ENCODE measurements around the gene RETREG3. TPM values are rescaled to one million over a fixed set of nuclear protein-coding genes. Genes with fewer than 3 reads are reported as not detected.

The RETREG3 gene
- total RNA-seq, 2 experiments from 2014 or later: 33.5 to 50.5 TPM

DNA sequence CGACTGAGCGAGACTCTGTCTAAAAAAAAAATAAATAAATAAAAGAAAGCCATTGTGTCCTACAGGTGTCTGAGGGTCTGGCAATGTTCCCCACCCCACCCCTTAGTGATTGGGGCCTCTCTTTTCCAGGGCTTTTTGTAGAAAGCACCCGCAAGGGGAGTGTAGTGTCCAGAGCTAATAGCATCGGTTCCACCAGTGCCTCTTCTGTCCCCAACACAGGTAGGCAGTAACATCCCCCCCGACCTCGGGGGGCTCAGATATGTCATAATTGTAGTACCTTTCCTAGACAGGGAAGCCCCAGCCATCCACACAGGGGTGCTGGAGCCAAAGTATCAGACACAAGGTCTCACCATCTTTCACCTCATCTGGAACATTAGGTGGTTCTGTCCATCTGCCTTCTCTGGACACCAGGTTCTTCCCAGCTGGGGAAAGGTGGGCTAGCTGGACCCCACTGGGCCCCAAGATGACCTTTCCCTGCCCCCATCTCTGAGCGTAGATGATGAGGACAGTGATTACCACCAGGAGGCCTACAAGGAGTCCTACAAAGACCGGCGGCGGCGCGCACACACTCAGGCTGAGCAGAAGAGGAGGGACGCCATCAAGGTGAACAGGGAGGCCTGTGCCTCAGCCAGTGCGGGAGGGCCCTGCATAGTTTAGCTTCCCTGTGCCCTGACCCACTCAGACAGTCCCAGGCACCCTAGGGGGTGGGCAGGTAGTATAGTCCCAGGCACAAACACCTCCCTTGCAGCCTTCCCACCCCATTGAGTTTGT is 40.6 kb downstream of the RETREG3 start:
- no peaks in the 10 kb centered on the region for H4K20me1 ChIP-seq (ENCODE audit: insufficient read depth, low read length)
- no peak for DNase-seq (ENCODE audit: low spot score)
- H3K4me2 ChIP-seq (ENCODE audit: low read length): no peak overlapping the region; the same call in 1 of the 2 replicates
- intact Hi-C loops (cut with micrococcal nuclease; ENCODE audit: unreplicated experiment): no loop called here
- ChIA-PET POLR2A (interaction anchor here (1.1 kb wide), 1 partner anchor 13 kb away, joined by 3 read pairs; no protein-coding TSS in a partner anchor), CTCF (ENCODE audit: unreplicated experiment) (interaction anchor here (0.8 to 1.8 kb wide), 2 partner anchors 9 to 19 kb away, joined by 3 to 8 read pairs; partner anchors contain the start of gene PSMC3IP)
- H3K36me3 ChIP-seq (ENCODE audit: insufficient read depth, low read length): peaks cover 90% of the 10 kb centered on the region
- no peak overlapping the region for H2AFZ ChIP-seq (ENCODE audit: low read length)
- H3K79me2 ChIP-seq (ENCODE audit: insufficient read depth, low read depth, low read length): peaks cover 20% of the 10 kb centered on the region
- no peak overlapping the region for H3K27ac ChIP-seq (ENCODE audit: low read depth, low read length, poor library complexity, severe bottlenecking)
- H3K9me2 ChIP-seq (ENCODE audit: insufficient read depth, low read length): no peaks in the 10 kb centered on the region
- H3K4me1 ChIP-seq (ENCODE audit: insufficient read depth, low read length, poor library complexity, severe bottlenecking): peaks cover 25% of the 10 kb centered on the region
- no peak overlapping the region for H3K4me3 ChIP-seq (ENCODE audit: low read depth, low read length, poor library complexity, severe bottlenecking)
- no TSS peak for BruUV-seq (replicated peaks)
- TF ChIP-seq, protein P1, sequence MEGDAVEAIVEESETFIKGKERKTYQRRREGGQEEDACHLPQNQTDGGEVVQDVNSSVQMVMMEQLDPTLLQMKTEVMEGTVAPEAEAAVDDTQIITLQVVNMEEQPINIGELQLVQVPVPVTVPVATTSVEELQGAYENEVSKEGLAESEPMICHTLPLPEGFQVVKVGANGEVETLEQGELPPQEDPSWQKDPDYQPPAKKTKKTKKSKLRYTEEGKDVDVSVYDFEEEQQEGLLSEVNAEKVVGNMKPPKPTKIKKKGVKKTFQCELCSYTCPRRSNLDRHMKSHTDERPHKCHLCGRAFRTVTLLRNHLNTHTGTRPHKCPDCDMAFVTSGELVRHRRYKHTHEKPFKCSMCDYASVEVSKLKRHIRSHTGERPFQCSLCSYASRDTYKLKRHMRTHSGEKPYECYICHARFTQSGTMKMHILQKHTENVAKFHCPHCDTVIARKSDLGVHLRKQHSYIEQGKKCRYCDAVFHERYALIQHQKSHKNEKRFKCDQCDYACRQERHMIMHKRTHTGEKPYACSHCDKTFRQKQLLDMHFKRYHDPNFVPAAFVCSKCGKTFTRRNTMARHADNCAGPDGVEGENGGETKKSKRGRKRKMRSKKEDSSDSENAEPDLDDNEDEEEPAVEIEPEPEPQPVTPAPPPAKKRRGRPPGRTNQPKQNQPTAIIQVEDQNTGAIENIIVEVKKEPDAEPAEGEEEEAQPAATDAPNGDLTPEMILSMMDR (conservative IDR thresholded peaks at IDR 0.05; ENCODE audit: low read length): no peak
- no peak for TF ChIP-seq EZH2phosphoT487 (IDR thresholded peaks at IDR 0.05; ENCODE audit: borderline replicate concordance, low read depth, low read length)
- no peaks in the 10 kb centered on the region for H3K9me3 ChIP-seq (ENCODE audit: low read length)

DNA sequence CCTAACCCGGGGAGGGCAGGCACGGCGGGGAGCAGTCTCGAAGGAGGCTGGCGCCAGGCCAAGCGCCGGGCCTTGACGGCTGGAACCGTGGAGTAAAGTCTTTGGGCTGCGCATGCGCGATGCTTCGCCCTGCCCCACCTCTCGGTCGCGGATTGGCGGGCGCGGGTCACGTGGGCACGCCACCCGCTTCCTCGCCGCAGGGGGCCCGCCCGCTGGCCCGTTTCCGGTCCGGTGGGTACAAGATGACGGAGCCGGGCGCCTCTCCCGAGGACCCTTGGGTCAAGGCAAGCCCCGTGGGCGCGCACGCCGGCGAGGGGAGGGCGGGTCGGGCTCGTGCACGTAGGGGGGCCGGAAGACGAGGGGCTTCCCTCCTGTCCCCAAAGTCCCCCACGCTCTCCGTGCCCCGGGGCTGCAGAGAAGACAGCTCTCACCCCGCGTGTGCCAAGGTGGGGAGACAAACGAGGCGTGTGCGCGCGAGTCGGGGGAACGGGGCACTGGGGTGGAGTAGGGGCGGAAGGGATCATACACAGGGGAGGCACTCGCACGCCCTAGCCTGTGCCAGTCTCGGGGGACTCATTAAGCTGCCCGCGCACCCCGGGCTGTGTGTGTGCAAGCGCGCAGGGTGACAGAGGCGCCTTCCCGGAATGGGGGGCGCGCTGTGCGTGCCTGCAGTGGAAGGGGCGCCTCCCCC is 42.1 kb downstream of the RETREG3 start, which contains the start of gene MLX:
Gene MLX, plus strand, starts transcription at position 218 of the 691 bp plus-strand sequence. Its CDS starts 25 bp downstream, at position 243.
- H2AFZ ChIP-seq (ENCODE audit: low read length): peak within 1 kb of the TSS; percentile 30; the same call in 1 of the 2 replicates
- no peaks in the 10 kb centered on the region for H3K9me2 ChIP-seq (ENCODE audit: insufficient read depth, low read length)
- peaks cover 82% of the 10 kb centered on the region for H3K36me3 ChIP-seq (ENCODE audit: insufficient read depth, low read length)
- H3K9me3 ChIP-seq (ENCODE audit: low read length): no peaks in the 10 kb centered on the region
- no peaks in the 10 kb centered on the region for H4K20me1 ChIP-seq (ENCODE audit: insufficient read depth, low read length)
- BruUV-seq (replicated peaks): no TSS peak
- intact Hi-C loops (cut with micrococcal nuclease; ENCODE audit: unreplicated experiment): no loop called here
- H3K79me2 ChIP-seq (ENCODE audit: insufficient read depth, low read depth, low read length): peaks cover 35% of the 10 kb centered on the region
- H3K4me3 ChIP-seq (ENCODE audit: low read depth, low read length, poor library complexity, severe bottlenecking): peak within 1 kb of the TSS; percentile 77
- H3K27ac ChIP-seq (ENCODE audit: low read depth, low read length, poor library complexity, severe bottlenecking): peak within 1 kb of the TSS; percentile 69
- peak; percentile 95 for DNase-seq (ENCODE audit: low spot score)
- peaks cover 31% of the 10 kb centered on the region for H3K4me1 ChIP-seq (ENCODE audit: insufficient read depth, low read length, poor library complexity, severe bottlenecking)
- no peak for TF ChIP-seq EZH2phosphoT487 (IDR thresholded peaks at IDR 0.05; ENCODE audit: borderline replicate concordance, low read depth, low read length)
- TF ChIP-seq, protein P1 (conservative IDR thresholded peaks at IDR 0.05; ENCODE audit: low read length): no peak
- POLR2A ChIA-PET: interaction anchor here (1.1 kb wide), 1 partner anchor 14 kb away, joined by 3 read pairs; no protein-coding TSS in a partner anchor
- peak within 1 kb of the TSS; percentile 90 for H3K4me2 ChIP-seq (ENCODE audit: low read length)
- CTCF ChIA-PET (ENCODE audit: unreplicated experiment): interaction anchor here (1.8 kb wide), 1 partner anchor 11 kb away, joined by 8 read pairs; the partner anchor contains the start of gene PSMC3IP

All from OCI-LY7 (cell line).